Measurements from ENCODE around the gene CLPX.
"Not testable (repeated sequence)": the region's sequence is repeated elsewhere in the genome, so short reads cannot be mapped to it uniquely, and the experiment has no call there.

Gene CLPX

GRCh38 chr15:65165875-65166274, 19.3 kb downstream of the CLPX start:
- no peak for DNase-seq

GRCh38 chr15:65164139-65164538, 21.0 kb downstream of the CLPX start:
- no peak for DNase-seq

GRCh38 chr15:65163041-65163440, 22.1 kb downstream of the CLPX start:
- no peak for DNase-seq

GRCh38 chr15:65156692-65157091, 28.4 kb downstream of the CLPX start:
- no peak for DNase-seq

GRCh38 chr15:65154720-65155119, 30.4 kb downstream of the CLPX start:
- no peak for DNase-seq

- no peak for DNase-seq
Observed at GRCh38 chr15:65147902-65148301, 37.2 kb downstream of the CLPX start.

GRCh38 chr15:65146438-65146837, 38.7 kb downstream of the CLPX start:
- DNase-seq = no peak

GRCh38 chr15:65138631-65139030, 46.5 kb downstream of the CLPX start:
- not testable (repeated sequence) for DNase-seq

- DNase-seq = not testable (repeated sequence)
Observed at GRCh38 chr15:65137893-65138292, 47.2 kb downstream of the CLPX start.

- not testable (repeated sequence) for DNase-seq
Observed at GRCh38 chr15:65137089-65137488, 48.1 kb downstream of the CLPX start.

- DNase-seq = no peak
Observed at GRCh38 chr15:65134538-65134937, 50.6 kb downstream of the CLPX start.

- DNase-seq = peak; percentile 98
Observed at GRCh38 chr15:65133548-65134200, 51.5 kb downstream of the CLPX start, which contains the start of gene PDCD7. Gene PDCD7, minus strand, starts transcription at chr15:65133808. Its CDS starts 27 bp downstream, at chr15:65133781.

GRCh38 chr15:65132878-65133547, 52.1 kb downstream of the CLPX start:
- peak; percentile 70 for DNase-seq

GRCh38 chr15:65130941-65131340, 54.2 kb downstream of the CLPX start:
- peak; percentile 18 for DNase-seq

- DNase-seq = no peak
Observed at GRCh38 chr15:65115542-65115941, 69.6 kb downstream of the CLPX start.

- DNase-seq = no peak
Observed at GRCh38 chr15:65115086-65115485, 70.1 kb downstream of the CLPX start, which contains the start of gene UBAP1L. Gene UBAP1L, minus strand, starts transcription at chr15:65115200. Its CDS starts 8,985 bp downstream, at chr15:65106215.

- peak; percentile 10 for DNase-seq
Observed at GRCh38 chr15:65110676-65111292, 74.4 kb downstream of the CLPX start.

GRCh38 chr15:65106011-65106590, 79.0 kb downstream of the CLPX start:
- DNase-seq = no peak

- no peak for DNase-seq
Observed at GRCh38 chr15:65105038-65105437, 80.1 kb downstream of the CLPX start.

GRCh38 chr15:65102912-65103311, 82.2 kb downstream of the CLPX start:
- no peak for DNase-seq

- DNase-seq = no peak
Observed at GRCh38 chr15:65101891-65102708, 83.0 kb downstream of the CLPX start.

GRCh38 chr15:65101411-65101890, 83.7 kb downstream of the CLPX start:
- DNase-seq = peak; percentile 78

- DNase-seq = no peak
Observed at GRCh38 chr15:65100442-65100841, 84.7 kb downstream of the CLPX start.

Data from hematopoietic multipotent progenitor cell treated with erythropoietin and hydrocortisone succinate and interleukin-3 and kit ligand, for 4 days (in vitro differentiated cells).